ENCODE data around the gene RNF111. TPM values are rescaled to one million over a fixed set of nuclear protein-coding genes. Genes with fewer than 3 reads are reported as not detected.

The RNF111 gene
- total and polyA plus RNA-seq, 9 of the 15 experiments (the other 6 are each of a cell fraction or from before 2014, with no cell fraction given) = 7.9 to 26.0 (median 14.4) TPM

- 78% methylated on average over 5 of the region's 5 CpGs for WGBS (ENCODE audit: insufficient coverage, low coverage, missing lambda C conversion rate)
- no peaks in the 10 kb centered on the region for H3K27me3 ChIP-seq (ENCODE audit: control insufficient read depth in 2 of 2, insufficient read depth in 2 of 2, low read length in 2 of 2)
- no peaks in the 10 kb centered on the region for H3K4me1 ChIP-seq (replicated peaks in 1 of 2; ENCODE audit: control insufficient read depth in 2 of 2, insufficient read depth in 2 of 2, low read length in 2 of 2)
- FAIRE-seq = no peak
- no TSS peak for BruUV-seq (replicated peaks)
- no peak overlapping the region for H3K4me2 ChIP-seq (ENCODE audit: insufficient read depth, low read length)
- no peaks in the 10 kb centered on the region for H4K20me1 ChIP-seq (replicated peaks; ENCODE audit: control insufficient read depth, insufficient read depth, low read length)
- peaks cover 42% of the 10 kb centered on the region for H3K36me3 ChIP-seq (ENCODE audit: control insufficient read depth, insufficient read depth, low read length)
- no peaks in the 10 kb centered on the region for H3K9me1 ChIP-seq (ENCODE audit: control insufficient read depth, insufficient read depth, low read length)
- in situ Hi-C loops (cut with MboI) (no loop called here), intact Hi-C loops (cut with micrococcal nuclease) (no loop called here)
- no peaks in the 10 kb centered on the region for H3K9me3 ChIP-seq (replicated peaks; ENCODE audit: control insufficient read depth, insufficient read depth, low read depth, low read length)
- POLR2A ChIA-PET = interaction anchor here (1.0 kb wide), 1 partner anchor 10 kb away, joined by 4 read pairs; no protein-coding TSS in a partner anchor
- H3K27ac ChIP-seq (ENCODE audit: extremely low read depth, low read depth, low read length) = no peak overlapping the region
- H3K9ac ChIP-seq (ENCODE audit: insufficient read depth in 1 of 2, low read depth in 2 of 2, low read length in 2 of 2) = no peak overlapping the region
- no peak for ATAC-seq
- no peak overlapping the region for H3K4me3 ChIP-seq
- H2AFZ ChIP-seq (ENCODE audit: low read depth, low read length) = no peak overlapping the region
- TF ChIP-seq PHF8 (IDR thresholded peaks at IDR 0.05; ENCODE audit: borderline replicate concordance, low read length) (no peak), SMARCE1 (IDR thresholded peaks at IDR 0.05) (no peak), GTF2E2 (tag; IDR thresholded peaks at IDR 0.05) (no peak), BCOR (IDR thresholded peaks at IDR 0.05) (no peak), ETS1 (conservative IDR thresholded peaks at IDR 0.05; ENCODE audit: control insufficient read depth, low read depth, low read length) (no peak), MCM5 (IDR thresholded peaks at IDR 0.05; ENCODE audit: low read depth) (no peak), TCFL5 (CRISPR knock-in tag; conservative IDR thresholded peaks at IDR 0.05) (no peak), ZNF707 (CRISPR knock-in tag; conservative IDR thresholded peaks at IDR 0.05) (no peak), ZHX1 (conservative IDR thresholded peaks at IDR 0.05; ENCODE audit: low read length) (no peak), ELK1 (CRISPR knock-in tag; IDR thresholded peaks at IDR 0.05) (no peak), FOXK2 (conservative IDR thresholded peaks at IDR 0.05 in 1 of 2, IDR thresholded peaks at IDR 0.05 in 1 of 2; ENCODE audit: low read depth in 2 of 2) (no peak)
- CTCF ChIA-PET (ENCODE audit: low intra/inter-chr PET ratio) = no interaction called here
- peaks cover 65% of the 10 kb centered on the region for H3K79me2 ChIP-seq (ENCODE audit: control insufficient read depth, insufficient read depth, low read length)
- DNase-seq (ENCODE audit: extremely low read depth in 1 of 4, low spot score in 3 of 4) = no peak
Observed at GRCh38 chr15:59018833-59019232, 31.4 kb downstream of the RNF111 start.

Measured in K562 (cell line).